ENCODE measurements around the gene EEF1A2.

DNA sequence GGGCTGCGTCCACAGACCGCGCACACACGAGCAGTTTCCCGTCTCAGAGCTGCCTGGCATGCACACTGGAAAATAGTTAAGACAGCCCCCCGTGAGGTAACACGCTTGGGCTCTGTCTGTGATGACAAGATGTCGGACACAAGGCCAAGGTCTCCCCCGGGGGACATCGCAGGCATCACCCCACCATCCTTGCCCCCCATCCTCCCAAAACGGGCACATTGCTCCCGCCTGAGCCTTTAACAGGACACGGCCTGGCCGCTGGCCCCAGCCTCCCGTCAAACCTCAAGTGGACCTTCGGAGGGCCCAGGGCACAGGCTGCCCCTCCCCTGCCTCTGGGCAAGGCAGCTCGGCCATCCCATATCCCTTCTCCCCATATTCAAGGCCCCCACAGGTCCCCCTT lies 32.0 kb downstream of the EEF1A2 start:
- no peak for TF ChIP-seq POLR2A (IDR thresholded peaks at IDR 0.05; ENCODE audit: low read depth)
- TF ChIP-seq POLR2AphosphoS5 (IDR thresholded peaks at IDR 0.05): no peak
